ENCODE measurements around the gene ZCCHC3. TPM values are rescaled to one million over a fixed set of nuclear protein-coding genes. Genes with fewer than 3 reads are reported as not detected.

ZCCHC3 gene
- total RNA-seq, 1 experiment from 2014 or later, result 22.2 TPM

GRCh38 chr20:276620-277495, 20.5 kb upstream of the ZCCHC3 start:
- H2AFZ ChIP-seq (ENCODE audit: low read length), result no peak overlapping the region

GRCh38 chr20:277496-277781, 19.9 kb upstream of the ZCCHC3 start:
- H3K9ac ChIP-seq (ENCODE audit: low read length), result no peak overlapping the region
- no peaks in the 10 kb centered on the region for H3K4me1 ChIP-seq (ENCODE audit: low read length)
- H2AFZ ChIP-seq (ENCODE audit: low read length), result no peak overlapping the region
- no peaks in the 10 kb centered on the region for H4K20me1 ChIP-seq (ENCODE audit: insufficient read depth, low read depth, low read length)
- no peak overlapping the region for H3K27ac ChIP-seq (ENCODE audit: low read length)
- no peak overlapping the region for H3K4me2 ChIP-seq (ENCODE audit: low read depth, low read length, poor library complexity, severe bottlenecking)
- H3K27me3 ChIP-seq (ENCODE audit: low read length), result no peaks in the 10 kb centered on the region
- no peak overlapping the region for H3K4me3 ChIP-seq (ENCODE audit: low read length)
- H3K9me2 ChIP-seq (replicated peaks; ENCODE audit: insufficient read depth, low read length), result no peaks in the 10 kb centered on the region
- no peaks in the 10 kb centered on the region for H3K79me2 ChIP-seq (ENCODE audit: low read length)
- no peaks in the 10 kb centered on the region for H3K9me3 ChIP-seq (ENCODE audit: low read length)
- DNase-seq, result no peak
- no peaks in the 10 kb centered on the region for H3K36me3 ChIP-seq (ENCODE audit: insufficient read depth, low read length)

More at GRCh38 chr20:276620-277495, 20.5 kb upstream of the ZCCHC3 start:
- H3K79me2 ChIP-seq (ENCODE audit: low read length), result no peaks in the 10 kb centered on the region
- H3K27me3 ChIP-seq (ENCODE audit: low read length), result no peaks in the 10 kb centered on the region
- H3K4me2 ChIP-seq (ENCODE audit: low read depth, low read length, poor library complexity, severe bottlenecking), result no peak overlapping the region
- no peak overlapping the region for H3K4me3 ChIP-seq (ENCODE audit: low read length)
- no peaks in the 10 kb centered on the region for H3K9me2 ChIP-seq (replicated peaks; ENCODE audit: insufficient read depth, low read length)
- H4K20me1 ChIP-seq (ENCODE audit: insufficient read depth, low read depth, low read length), result no peaks in the 10 kb centered on the region
- no peak overlapping the region for H3K9ac ChIP-seq (ENCODE audit: low read length)
- no peak overlapping the region for H3K27ac ChIP-seq (ENCODE audit: low read length)
- no peaks in the 10 kb centered on the region for H3K9me3 ChIP-seq (ENCODE audit: low read length)
- no peaks in the 10 kb centered on the region for H3K4me1 ChIP-seq (ENCODE audit: low read length)
- DNase-seq, result no peak
- no peaks in the 10 kb centered on the region for H3K36me3 ChIP-seq (ENCODE audit: insufficient read depth, low read length)

- no peaks in the 10 kb centered on the region for H3K4me1 ChIP-seq (ENCODE audit: low read length)
- H3K4me2 ChIP-seq (ENCODE audit: low read depth, low read length, poor library complexity, severe bottlenecking), result no peak overlapping the region
- no peaks in the 10 kb centered on the region for H3K9me3 ChIP-seq (ENCODE audit: low read length)
- no peak overlapping the region for H3K27ac ChIP-seq (ENCODE audit: low read length)
- H3K36me3 ChIP-seq (ENCODE audit: insufficient read depth, low read length), result no peaks in the 10 kb centered on the region
- H4K20me1 ChIP-seq (ENCODE audit: insufficient read depth, low read depth, low read length), result no peaks in the 10 kb centered on the region
- no peak overlapping the region for H2AFZ ChIP-seq (ENCODE audit: low read length)
- no peak overlapping the region for H3K9ac ChIP-seq (ENCODE audit: low read length)
- DNase-seq, result no peak
- H3K27me3 ChIP-seq (ENCODE audit: low read length), result no peaks in the 10 kb centered on the region
- H3K79me2 ChIP-seq (ENCODE audit: low read length), result no peaks in the 10 kb centered on the region
- H3K4me3 ChIP-seq (ENCODE audit: low read length), result no peak overlapping the region
- H3K9me2 ChIP-seq (replicated peaks; ENCODE audit: insufficient read depth, low read length), result no peaks in the 10 kb centered on the region
These were observed 19.2 kb upstream of the ZCCHC3 start for GRCh38 chr20:278181-278580.

DNA sequence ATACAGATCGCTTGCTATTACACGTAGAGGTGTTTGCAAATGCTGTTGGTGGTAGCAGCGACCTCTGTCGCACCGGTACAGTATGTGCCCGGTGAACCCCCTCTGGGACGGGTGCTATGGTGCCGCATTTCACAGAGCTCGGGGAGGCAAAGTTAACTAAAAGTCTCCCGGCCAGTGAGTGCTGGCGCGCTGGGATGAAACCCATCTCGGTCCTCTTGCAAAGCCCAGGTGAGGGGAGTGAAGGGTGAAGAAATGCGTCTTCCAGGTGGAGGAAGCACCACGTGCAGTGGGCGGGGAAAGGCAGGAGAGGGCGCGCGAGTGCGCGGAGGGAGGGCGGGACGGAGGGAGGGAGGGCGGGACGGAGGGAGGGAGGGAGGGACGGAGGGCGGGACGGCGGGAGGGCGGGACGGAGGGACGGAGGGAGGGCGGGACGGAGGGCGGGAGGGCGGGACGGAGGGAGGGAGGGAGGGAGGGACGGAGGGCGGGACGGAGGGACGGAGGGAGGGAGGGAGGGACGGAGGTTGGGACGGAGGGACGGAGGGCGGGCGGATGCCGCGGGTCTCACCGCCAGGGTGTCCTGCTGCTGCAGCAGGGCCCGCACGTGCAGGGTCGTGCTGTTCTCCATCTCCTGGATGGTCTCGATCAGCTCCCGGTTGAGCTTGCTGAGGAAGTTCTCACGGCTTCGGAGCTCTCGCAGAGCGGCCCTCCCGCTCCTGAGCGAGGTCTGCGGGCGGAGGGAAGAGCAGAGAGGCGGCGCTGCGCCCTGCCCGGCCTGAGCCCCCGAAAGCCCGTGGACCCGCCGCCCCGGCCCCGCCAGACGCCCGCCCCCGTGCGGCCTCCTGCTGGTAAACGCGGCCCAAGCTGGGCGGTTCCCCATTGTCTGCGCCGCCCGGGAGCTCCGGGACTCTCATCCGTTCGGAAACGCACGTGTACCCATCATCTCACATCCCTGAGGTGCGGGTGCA, 18.5 kb upstream of the ZCCHC3 start:
- Histone ChIP-seq H3K9me3 (ENCODE audit: low read length) (no peaks in the 10 kb centered on the region), H4K20me1 (ENCODE audit: insufficient read depth, low read depth, low read length) (no peaks in the 10 kb centered on the region), H3K4me2 (ENCODE audit: low read depth, low read length, poor library complexity, severe bottlenecking) (no peak overlapping the region), H3K4me1 (ENCODE audit: low read length) (no peaks in the 10 kb centered on the region), H2AFZ (ENCODE audit: low read length) (no peak overlapping the region), H3K27me3 (ENCODE audit: low read length) (no peaks in the 10 kb centered on the region), H3K36me3 (ENCODE audit: insufficient read depth, low read length) (no peaks in the 10 kb centered on the region), H3K9me2 (replicated peaks; ENCODE audit: insufficient read depth, low read length) (no peaks in the 10 kb centered on the region), H3K9ac (ENCODE audit: low read length) (no peak overlapping the region), H3K27ac (ENCODE audit: low read length) (no peak overlapping the region), H3K79me2 (ENCODE audit: low read length) (no peaks in the 10 kb centered on the region), H3K4me3 (ENCODE audit: low read length) (no peak overlapping the region)
- DNase-seq, result no peak

GRCh38 chr20:284172-284571, 13.2 kb upstream of the ZCCHC3 start:
- no peak overlapping the region for H3K27ac ChIP-seq (ENCODE audit: low read length)
- H3K9me3 ChIP-seq (ENCODE audit: low read length), result no peaks in the 10 kb centered on the region
- H3K79me2 ChIP-seq (ENCODE audit: low read length), result no peaks in the 10 kb centered on the region
- H2AFZ ChIP-seq (ENCODE audit: low read length), result no peak overlapping the region
- H3K4me2 ChIP-seq (ENCODE audit: low read depth, low read length, poor library complexity, severe bottlenecking), result no peak overlapping the region
- H4K20me1 ChIP-seq (ENCODE audit: insufficient read depth, low read depth, low read length), result no peaks in the 10 kb centered on the region
- H3K4me1 ChIP-seq (ENCODE audit: low read length), result no peaks in the 10 kb centered on the region
- no peak overlapping the region for H3K4me3 ChIP-seq (ENCODE audit: low read length)
- no peaks in the 10 kb centered on the region for H3K36me3 ChIP-seq (ENCODE audit: insufficient read depth, low read length)
- H3K9ac ChIP-seq (ENCODE audit: low read length), result no peak overlapping the region
- no peaks in the 10 kb centered on the region for H3K27me3 ChIP-seq (ENCODE audit: low read length)
- no peaks in the 10 kb centered on the region for H3K9me2 ChIP-seq (replicated peaks; ENCODE audit: insufficient read depth, low read length)
- no peak for DNase-seq

- H2AFZ ChIP-seq (ENCODE audit: low read length), result no peak overlapping the region
- H3K36me3 ChIP-seq (ENCODE audit: insufficient read depth, low read length), result no peaks in the 10 kb centered on the region
- H3K9ac ChIP-seq (ENCODE audit: low read length), result no peak overlapping the region
- H3K27me3 ChIP-seq (ENCODE audit: low read length), result no peaks in the 10 kb centered on the region
- H3K9me2 ChIP-seq (replicated peaks; ENCODE audit: insufficient read depth, low read length), result no peaks in the 10 kb centered on the region
- no peaks in the 10 kb centered on the region for H3K79me2 ChIP-seq (ENCODE audit: low read length)
- no peak overlapping the region for H3K4me3 ChIP-seq (ENCODE audit: low read length)
- no peak overlapping the region for H3K27ac ChIP-seq (ENCODE audit: low read length)
- H3K9me3 ChIP-seq (ENCODE audit: low read length), result no peaks in the 10 kb centered on the region
- H4K20me1 ChIP-seq (ENCODE audit: insufficient read depth, low read depth, low read length), result no peaks in the 10 kb centered on the region
- no peak overlapping the region for H3K4me2 ChIP-seq (ENCODE audit: low read depth, low read length, poor library complexity, severe bottlenecking)
- DNase-seq, result no peak
- peaks cover 18% of the 10 kb centered on the region for H3K4me1 ChIP-seq (ENCODE audit: low read length)
These were observed 10.9 kb upstream of the ZCCHC3 start for GRCh38 chr20:286508-286907.

GRCh38 chr20:288956-289692, 8.2 kb upstream of the ZCCHC3 start:
- H3K79me2 ChIP-seq (ENCODE audit: low read length), result no peaks in the 10 kb centered on the region
- no peaks in the 10 kb centered on the region for H3K9me2 ChIP-seq (replicated peaks; ENCODE audit: insufficient read depth, low read length)
- H3K4me2 ChIP-seq (ENCODE audit: low read depth, low read length, poor library complexity, severe bottlenecking), result peak overlapping the region; percentile 94
- no peak overlapping the region for H3K9ac ChIP-seq (ENCODE audit: low read length)
- no peak for DNase-seq
- H3K4me1 ChIP-seq (ENCODE audit: low read length), result peaks cover 19% of the 10 kb centered on the region
- H2AFZ ChIP-seq (ENCODE audit: low read length), result no peak overlapping the region
- H3K36me3 ChIP-seq (ENCODE audit: insufficient read depth, low read length), result no peaks in the 10 kb centered on the region
- H4K20me1 ChIP-seq (ENCODE audit: insufficient read depth, low read depth, low read length), result no peaks in the 10 kb centered on the region
- peak overlapping the region; percentile 78; the same call in 1 of the 2 replicates for H3K4me3 ChIP-seq (ENCODE audit: low read length)
- H3K27ac ChIP-seq (ENCODE audit: low read length), result no peak overlapping the region
- H3K9me3 ChIP-seq (ENCODE audit: low read length), result no peaks in the 10 kb centered on the region
- no peaks in the 10 kb centered on the region for H3K27me3 ChIP-seq (ENCODE audit: low read length)

- H3K4me2 ChIP-seq (ENCODE audit: low read depth, low read length, poor library complexity, severe bottlenecking), result peak overlapping the region; percentile 94
- no peaks in the 10 kb centered on the region for H3K9me2 ChIP-seq (replicated peaks; ENCODE audit: insufficient read depth, low read length)
- H3K79me2 ChIP-seq (ENCODE audit: low read length), result no peaks in the 10 kb centered on the region
- peak overlapping the region; percentile 75 for H3K9ac ChIP-seq (ENCODE audit: low read length)
- no peaks in the 10 kb centered on the region for H3K36me3 ChIP-seq (ENCODE audit: insufficient read depth, low read length)
- H4K20me1 ChIP-seq (ENCODE audit: insufficient read depth, low read depth, low read length), result no peaks in the 10 kb centered on the region
- H2AFZ ChIP-seq (ENCODE audit: low read length), result peak overlapping the region; percentile 89
- peaks cover 19% of the 10 kb centered on the region for H3K4me1 ChIP-seq (ENCODE audit: low read length)
- H3K27ac ChIP-seq (ENCODE audit: low read length), result no peak overlapping the region
- H3K9me3 ChIP-seq (ENCODE audit: low read length), result no peaks in the 10 kb centered on the region
- H3K4me3 ChIP-seq (ENCODE audit: low read length), result peak overlapping the region; percentile 78
- H3K27me3 ChIP-seq (ENCODE audit: low read length), result no peaks in the 10 kb centered on the region
- no peak for DNase-seq
These were observed 7.7 kb upstream of the ZCCHC3 start for GRCh38 chr20:289693-290083.
